ENCODE data around the gene H1-8. TPM values are rescaled to one million over a fixed set of nuclear protein-coding genes. Genes with fewer than 3 reads are reported as not detected.

The H1-8 gene
- polyA plus RNA-seq, 1 experiment, result not detected

DNA sequence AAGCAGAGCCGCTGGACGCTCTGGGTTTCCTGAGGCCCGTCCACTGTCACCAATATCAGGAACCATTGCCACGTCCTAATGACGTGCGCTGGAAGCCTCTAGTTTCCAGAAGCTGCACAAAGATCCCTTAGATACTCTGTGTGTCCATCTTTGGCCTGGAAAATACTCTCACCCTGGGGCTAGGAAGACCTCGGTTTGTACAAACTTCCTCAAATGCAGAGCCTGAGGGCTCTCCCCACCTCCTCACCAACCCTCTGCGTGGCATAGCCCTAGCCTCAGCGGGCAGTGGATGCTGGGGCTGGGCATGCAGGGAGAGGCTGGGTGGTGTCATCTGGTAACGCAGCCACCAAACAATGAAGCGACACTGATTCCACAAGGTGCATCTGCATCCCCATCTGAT, 11.3 kb upstream of the H1-8 start:
- H3K27me3 ChIP-seq (ENCODE audit: control insufficient read depth, insufficient read depth, low read length), result peaks cover 2% of the 10 kb centered on the region
- TF ChIP-seq, protein P1, sequence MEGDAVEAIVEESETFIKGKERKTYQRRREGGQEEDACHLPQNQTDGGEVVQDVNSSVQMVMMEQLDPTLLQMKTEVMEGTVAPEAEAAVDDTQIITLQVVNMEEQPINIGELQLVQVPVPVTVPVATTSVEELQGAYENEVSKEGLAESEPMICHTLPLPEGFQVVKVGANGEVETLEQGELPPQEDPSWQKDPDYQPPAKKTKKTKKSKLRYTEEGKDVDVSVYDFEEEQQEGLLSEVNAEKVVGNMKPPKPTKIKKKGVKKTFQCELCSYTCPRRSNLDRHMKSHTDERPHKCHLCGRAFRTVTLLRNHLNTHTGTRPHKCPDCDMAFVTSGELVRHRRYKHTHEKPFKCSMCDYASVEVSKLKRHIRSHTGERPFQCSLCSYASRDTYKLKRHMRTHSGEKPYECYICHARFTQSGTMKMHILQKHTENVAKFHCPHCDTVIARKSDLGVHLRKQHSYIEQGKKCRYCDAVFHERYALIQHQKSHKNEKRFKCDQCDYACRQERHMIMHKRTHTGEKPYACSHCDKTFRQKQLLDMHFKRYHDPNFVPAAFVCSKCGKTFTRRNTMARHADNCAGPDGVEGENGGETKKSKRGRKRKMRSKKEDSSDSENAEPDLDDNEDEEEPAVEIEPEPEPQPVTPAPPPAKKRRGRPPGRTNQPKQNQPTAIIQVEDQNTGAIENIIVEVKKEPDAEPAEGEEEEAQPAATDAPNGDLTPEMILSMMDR (IDR thresholded peaks at IDR 0.05; ENCODE audit: low read depth, low read length), result no peak
- no peak overlapping the region for H3K4me3 ChIP-seq (ENCODE audit: low read depth, low read length)
- ChIA-PET POLR2A (no interaction called here), CTCF (no interaction called here)
- no peak for DNase-seq (ENCODE audit: low read depth, low spot score)
- H3K9me3 ChIP-seq (ENCODE audit: control insufficient read depth, insufficient read depth, low read length), result no peaks in the 10 kb centered on the region; the same call in 1 of the 2 replicates
- no peak overlapping the region for H3K27ac ChIP-seq (ENCODE audit: low read depth, low read length)

DNA sequence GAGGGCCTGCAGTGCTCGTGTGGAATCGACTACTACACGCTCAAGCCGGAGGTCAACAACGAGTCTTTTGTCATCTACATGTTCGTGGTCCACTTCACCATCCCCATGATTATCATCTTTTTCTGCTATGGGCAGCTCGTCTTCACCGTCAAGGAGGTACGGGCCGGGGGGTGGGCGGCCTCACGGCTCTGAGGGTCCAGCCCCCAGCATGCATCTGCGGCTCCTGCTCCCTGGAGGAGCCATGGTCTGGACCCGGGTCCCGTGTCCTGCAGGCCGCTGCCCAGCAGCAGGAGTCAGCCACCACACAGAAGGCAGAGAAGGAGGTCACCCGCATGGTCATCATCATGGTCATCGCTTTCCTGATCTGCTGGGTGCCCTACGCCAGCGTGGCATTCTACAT, 10.7 kb upstream of the H1-8 start:
- no peak for DNase-seq (ENCODE audit: low read depth, low spot score)
- ChIA-PET CTCF (no interaction called here), POLR2A (no interaction called here)
- no peaks in the 10 kb centered on the region; the same call in 1 of the 2 replicates for H3K9me3 ChIP-seq (ENCODE audit: control insufficient read depth, insufficient read depth, low read length)
- TF ChIP-seq, protein P1 (IDR thresholded peaks at IDR 0.05; ENCODE audit: low read depth, low read length), result no peak
- H3K27ac ChIP-seq (ENCODE audit: low read depth, low read length), result no peak overlapping the region
- H3K27me3 ChIP-seq (ENCODE audit: control insufficient read depth, insufficient read depth, low read length), result peaks cover 2% of the 10 kb centered on the region
- H3K4me3 ChIP-seq (ENCODE audit: low read depth, low read length), result no peak overlapping the region

DNA sequence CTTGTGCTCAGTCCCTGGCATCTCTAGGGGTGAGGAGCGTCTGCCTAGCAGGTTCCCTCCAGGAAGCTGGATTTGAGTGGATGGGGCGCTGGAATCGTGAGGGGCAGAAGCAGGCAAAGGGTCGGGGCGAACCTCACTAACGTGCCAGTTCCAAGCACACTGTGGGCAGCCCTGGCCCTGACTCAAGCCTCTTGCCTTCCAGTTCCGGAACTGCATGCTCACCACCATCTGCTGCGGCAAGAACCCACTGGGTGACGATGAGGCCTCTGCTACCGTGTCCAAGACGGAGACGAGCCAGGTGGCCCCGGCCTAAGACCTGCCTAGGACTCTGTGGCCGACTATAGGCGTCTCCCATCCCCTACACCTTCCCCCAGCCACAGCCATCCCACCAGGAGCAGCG, 9.6 kb upstream of the H1-8 start:
- Histone ChIP-seq H3K9me3 (ENCODE audit: control insufficient read depth, insufficient read depth, low read length) (no peaks in the 10 kb centered on the region; the same call in 1 of the 2 replicates), H3K27ac (ENCODE audit: low read depth, low read length) (no peak overlapping the region), H3K27me3 (ENCODE audit: control insufficient read depth, insufficient read depth, low read length) (peaks cover 5% of the 10 kb centered on the region), H3K4me3 (ENCODE audit: low read depth, low read length) (no peak overlapping the region)
- ChIA-PET POLR2A (no interaction called here), CTCF (no interaction called here)
- TF ChIP-seq, protein P1 (IDR thresholded peaks at IDR 0.05; ENCODE audit: low read depth, low read length), result no peak
- no peak for DNase-seq (ENCODE audit: low read depth, low spot score)

DNA sequence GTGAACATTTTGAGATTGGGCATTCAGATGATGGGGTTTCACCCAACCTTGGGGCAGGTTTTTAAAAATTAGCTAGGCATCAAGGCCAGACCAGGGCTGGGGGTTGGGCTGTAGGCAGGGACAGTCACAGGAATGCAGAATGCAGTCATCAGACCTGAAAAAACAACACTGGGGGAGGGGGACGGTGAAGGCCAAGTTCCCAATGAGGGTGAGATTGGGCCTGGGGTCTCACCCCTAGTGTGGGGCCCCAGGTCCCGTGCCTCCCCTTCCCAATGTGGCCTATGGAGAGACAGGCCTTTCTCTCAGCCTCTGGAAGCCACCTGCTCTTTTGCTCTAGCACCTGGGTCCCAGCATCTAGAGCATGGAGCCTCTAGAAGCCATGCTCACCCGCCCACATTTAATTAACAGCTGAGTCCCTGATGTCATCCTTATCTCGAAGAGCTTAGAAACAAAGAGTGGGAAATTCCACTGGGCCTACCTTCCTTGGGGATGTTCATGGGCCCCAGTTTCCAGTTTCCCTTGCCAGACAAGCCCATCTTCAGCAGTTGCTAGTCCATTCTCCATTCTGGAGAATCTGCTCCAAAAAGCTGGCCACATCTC, 8.4 kb upstream of the H1-8 start:
- H3K27me3 ChIP-seq (ENCODE audit: control insufficient read depth, insufficient read depth, low read length), result peaks cover 5% of the 10 kb centered on the region
- TF ChIP-seq, protein P1 (IDR thresholded peaks at IDR 0.05; ENCODE audit: low read depth, low read length), result no peak
- no peak overlapping the region for H3K4me3 ChIP-seq (ENCODE audit: low read depth, low read length)
- no peak for DNase-seq (ENCODE audit: low read depth, low spot score)
- ChIA-PET CTCF (no interaction called here), POLR2A (interaction anchor here (0.7 kb wide), 1 partner anchor 33 kb away, joined by 3 read pairs; no protein-coding TSS in a partner anchor)
- no peak overlapping the region for H3K27ac ChIP-seq (ENCODE audit: low read depth, low read length)
- no peaks in the 10 kb centered on the region; the same call in 1 of the 2 replicates for H3K9me3 ChIP-seq (ENCODE audit: control insufficient read depth, insufficient read depth, low read length)

DNA sequence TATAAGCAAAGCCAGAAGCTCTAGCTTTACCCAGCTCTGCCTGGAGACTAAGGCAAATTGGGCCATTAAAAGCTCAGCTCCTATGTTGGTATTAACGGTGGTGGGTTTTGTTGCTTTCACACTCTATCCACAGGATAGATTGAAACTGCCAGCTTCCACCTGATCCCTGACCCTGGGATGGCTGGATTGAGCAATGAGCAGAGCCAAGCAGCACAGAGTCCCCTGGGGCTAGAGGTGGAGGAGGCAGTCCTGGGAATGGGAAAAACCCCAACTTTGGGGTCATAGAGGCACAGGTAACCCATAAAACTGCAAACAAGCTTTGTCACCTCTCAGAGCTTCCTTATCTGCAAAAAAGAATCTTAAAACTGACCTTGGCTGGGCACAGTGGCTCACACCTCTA, 7.9 kb upstream of the H1-8 start:
- no peaks in the 10 kb centered on the region; the same call in 1 of the 2 replicates for H3K9me3 ChIP-seq (ENCODE audit: control insufficient read depth, insufficient read depth, low read length)
- POLR2A ChIA-PET, result interaction anchor here (0.6 to 0.7 kb wide), 2 partner anchors 32 to 463 kb away, joined by 3 to 4 read pairs; no protein-coding TSS in a partner anchor
- DNase-seq (ENCODE audit: low read depth, low spot score), result no peak
- CTCF ChIA-PET, result no interaction called here
- H3K4me3 ChIP-seq (ENCODE audit: low read depth, low read length), result no peak overlapping the region
- TF ChIP-seq, protein P1 (IDR thresholded peaks at IDR 0.05; ENCODE audit: low read depth, low read length), result no peak
- H3K27me3 ChIP-seq (ENCODE audit: control insufficient read depth, insufficient read depth, low read length), result peaks cover 5% of the 10 kb centered on the region
- no peak overlapping the region for H3K27ac ChIP-seq (ENCODE audit: low read depth, low read length)
